ENCODE measurements around the gene SF3B1. TPM values are rescaled to one million over a fixed set of nuclear protein-coding genes. Genes with fewer than 3 reads are reported as not detected.
"Not testable (repeated sequence)": the region's sequence is repeated elsewhere in the genome, so short reads cannot be mapped to it uniquely, and the experiment has no call there.

SF3B1 gene
- total RNA-seq, 1 donor = 253 TPM

- no peak for DNase-seq (ENCODE audit: insufficient read length, low spot score, missing footprints)
- H3K4me3 ChIP-seq (ENCODE audit: insufficient read depth, low read length) = peak overlapping the region; percentile 97
- H3K27ac ChIP-seq (ENCODE audit: low read depth, low read length) = peak overlapping the region; percentile 99
- TF ChIP-seq, protein P1, sequence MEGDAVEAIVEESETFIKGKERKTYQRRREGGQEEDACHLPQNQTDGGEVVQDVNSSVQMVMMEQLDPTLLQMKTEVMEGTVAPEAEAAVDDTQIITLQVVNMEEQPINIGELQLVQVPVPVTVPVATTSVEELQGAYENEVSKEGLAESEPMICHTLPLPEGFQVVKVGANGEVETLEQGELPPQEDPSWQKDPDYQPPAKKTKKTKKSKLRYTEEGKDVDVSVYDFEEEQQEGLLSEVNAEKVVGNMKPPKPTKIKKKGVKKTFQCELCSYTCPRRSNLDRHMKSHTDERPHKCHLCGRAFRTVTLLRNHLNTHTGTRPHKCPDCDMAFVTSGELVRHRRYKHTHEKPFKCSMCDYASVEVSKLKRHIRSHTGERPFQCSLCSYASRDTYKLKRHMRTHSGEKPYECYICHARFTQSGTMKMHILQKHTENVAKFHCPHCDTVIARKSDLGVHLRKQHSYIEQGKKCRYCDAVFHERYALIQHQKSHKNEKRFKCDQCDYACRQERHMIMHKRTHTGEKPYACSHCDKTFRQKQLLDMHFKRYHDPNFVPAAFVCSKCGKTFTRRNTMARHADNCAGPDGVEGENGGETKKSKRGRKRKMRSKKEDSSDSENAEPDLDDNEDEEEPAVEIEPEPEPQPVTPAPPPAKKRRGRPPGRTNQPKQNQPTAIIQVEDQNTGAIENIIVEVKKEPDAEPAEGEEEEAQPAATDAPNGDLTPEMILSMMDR (IDR thresholded peaks at IDR 0.05; ENCODE audit: extremely low read depth, low read depth, low read length) = no peak
- no peaks in the 10 kb centered on the region for H3K9me3 ChIP-seq (ENCODE audit: low read depth, low read length)
- H2AFZ ChIP-seq (ENCODE audit: low read length) = no peak overlapping the region
- H3K79me2 ChIP-seq (ENCODE audit: insufficient read depth, low read length) = peaks cover 68% of the 10 kb centered on the region
- H3K4me1 ChIP-seq (ENCODE audit: insufficient read depth, low read length) = peaks cover 28% of the 10 kb centered on the region
- H3K27me3 ChIP-seq (ENCODE audit: insufficient read depth, low read length) = no peaks in the 10 kb centered on the region
- no peaks in the 10 kb centered on the region for H3K36me3 ChIP-seq (ENCODE audit: insufficient read depth, low read length)
- peaks cover 46% of the 10 kb centered on the region for H4K20me1 ChIP-seq (ENCODE audit: insufficient read depth, low read length)
- H3K4me2 ChIP-seq (ENCODE audit: insufficient read depth, low read length) = peak overlapping the region; percentile 94
These were observed 919 bp downstream of the SF3B1 start for GRCh38 chr2:197433780-197434438.

- H4K20me1 ChIP-seq (ENCODE audit: insufficient read depth, low read length) = peaks cover 58% of the 10 kb centered on the region
- H3K9me3 ChIP-seq (ENCODE audit: low read depth, low read length); DNase-seq (ENCODE audit: insufficient read length, low spot score, missing footprints); H2AFZ ChIP-seq (ENCODE audit: low read length); H3K27me3 ChIP-seq (ENCODE audit: insufficient read depth, low read length); H3K36me3 ChIP-seq (ENCODE audit: insufficient read depth, low read length); H3K27ac ChIP-seq (ENCODE audit: low read depth, low read length): not testable (repeated sequence)
- H3K4me2 ChIP-seq (ENCODE audit: insufficient read depth, low read length) = peak overlapping the region; percentile 94
- peaks cover 31% of the 10 kb centered on the region for H3K4me1 ChIP-seq (ENCODE audit: insufficient read depth, low read length)
- peaks cover 82% of the 10 kb centered on the region for H3K79me2 ChIP-seq (ENCODE audit: insufficient read depth, low read length)
- H3K4me3 ChIP-seq (ENCODE audit: insufficient read depth, low read length) = peak overlapping the region; percentile 97
These were observed 2.3 kb downstream of the SF3B1 start for GRCh38 chr2:197432527-197432926.

DNA sequence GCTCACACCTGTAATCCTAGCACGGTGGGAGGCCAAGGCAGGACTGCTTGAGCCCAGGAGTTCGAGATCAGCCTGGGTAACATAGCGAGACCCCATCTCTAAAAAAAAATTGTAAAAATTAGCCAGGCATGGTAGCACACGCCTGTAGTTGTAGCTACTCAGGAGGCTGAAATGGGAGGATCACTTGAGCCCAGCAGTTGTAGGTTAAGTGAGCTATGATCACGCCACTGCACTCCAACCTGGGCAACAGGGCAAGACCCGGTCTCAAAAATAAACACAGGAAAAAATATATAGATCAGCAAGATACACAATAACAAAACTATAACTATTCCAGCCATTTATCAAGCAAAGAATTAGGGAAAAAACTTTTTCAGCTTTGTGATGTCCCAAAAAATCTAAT, 3.0 kb downstream of the SF3B1 start:
- Histone ChIP-seq H2AFZ (ENCODE audit: low read length) (no peak overlapping the region), H3K4me3 (ENCODE audit: insufficient read depth, low read length) (no peak overlapping the region), H3K27ac (ENCODE audit: low read depth, low read length) (peak overlapping the region; percentile 24), H3K4me2 (ENCODE audit: insufficient read depth, low read length) (peak overlapping the region; percentile 94), H3K27me3 (ENCODE audit: insufficient read depth, low read length) (no peaks in the 10 kb centered on the region), H3K36me3 (ENCODE audit: insufficient read depth, low read length) (no peaks in the 10 kb centered on the region), H4K20me1 (ENCODE audit: insufficient read depth, low read length) (peaks cover 64% of the 10 kb centered on the region), H3K79me2 (ENCODE audit: insufficient read depth, low read length) (peaks cover 88% of the 10 kb centered on the region), H3K9me3 (ENCODE audit: low read depth, low read length) (no peaks in the 10 kb centered on the region), H3K4me1 (ENCODE audit: insufficient read depth, low read length) (peaks cover 35% of the 10 kb centered on the region)
- TF ChIP-seq, protein P1 (IDR thresholded peaks at IDR 0.05; ENCODE audit: extremely low read depth, low read depth, low read length) = no peak
- no peak for DNase-seq (ENCODE audit: insufficient read length, low spot score, missing footprints)

GRCh38 chr2:197427986-197428385, 6.8 kb downstream of the SF3B1 start:
- DNase-seq (ENCODE audit: insufficient read length, low spot score, missing footprints) = no peak
- Histone ChIP-seq H2AFZ (ENCODE audit: low read length) (no peak overlapping the region), H3K9me3 (ENCODE audit: low read depth, low read length) (no peaks in the 10 kb centered on the region), H3K4me1 (ENCODE audit: insufficient read depth, low read length) (peaks cover 31% of the 10 kb centered on the region), H3K27me3 (ENCODE audit: insufficient read depth, low read length) (no peaks in the 10 kb centered on the region), H3K36me3 (ENCODE audit: insufficient read depth, low read length) (peaks cover 9% of the 10 kb centered on the region), H3K27ac (ENCODE audit: low read depth, low read length) (no peak overlapping the region), H3K4me2 (ENCODE audit: insufficient read depth, low read length) (no peak overlapping the region), H3K79me2 (ENCODE audit: insufficient read depth, low read length) (peaks cover 100% of the 10 kb centered on the region), H4K20me1 (ENCODE audit: insufficient read depth, low read length) (peaks cover 89% of the 10 kb centered on the region), H3K4me3 (ENCODE audit: insufficient read depth, low read length) (no peak overlapping the region)
- TF ChIP-seq, protein P1 (IDR thresholded peaks at IDR 0.05; ENCODE audit: extremely low read depth, low read depth, low read length) = no peak

Measured in osteoblast (primary cell).